OCI-LY3 (cell line): ENCODE measurements around the gene CKMT2.

Source experiments
- H2AFZ ChIP-seq: fragments of 200-600, 300-600 bp; shearing (Covaris generic); 2 replicates; pipeline ENCODE4 v1.6.0; 2014; ENCODE audit warnings: antibody characterized with exemption, low read depth, low read length
- H3K27ac ChIP-seq: fragments of 200-600, 300-600 bp; sonication (generic); 2 replicates; pipeline ENCODE4 v1.5.1; 2014; ENCODE audit warnings: mild to moderate bottlenecking, low read length, moderate library complexity, mixed read lengths
- H3K27me3 ChIP-seq: fragments of 200-600, 300-600 bp; sonication (generic); 2 replicates; pipeline ENCODE4 v1.6.1; 2014; ENCODE audit warnings: low read depth, low read length, mixed read lengths
- H3K36me3 ChIP-seq: fragments of 200-600, 300-600 bp; sonication (generic); replicated peaks from 2 replicates; pipeline ENCODE3; 2014; ENCODE audit warnings: low read depth, low read length, mixed read lengths
- H3K4me1 ChIP-seq: fragments of 300-600, 200-600 bp; sonication (generic); 2 replicates; pipeline ENCODE4 v1.6.1; 2014; ENCODE audit warnings: low read length, mixed read lengths
- H3K4me2 ChIP-seq: fragments of 200-600, 300-600 bp; sonication (generic); 2 replicates; pipeline ENCODE4 v1.6.1; 2014; ENCODE audit warnings: low read length, mixed read lengths
- H3K4me3 ChIP-seq: fragments of 300-600, 200-600 bp; sonication (generic); 2 replicates; pipeline ENCODE4 v1.5.1; 2014; ENCODE audit warnings: antibody characterized with exemption, mild to moderate bottlenecking, low read length, moderate library complexity
- H3K79me2 ChIP-seq: fragments of 300-600, 200-600 bp; shearing (Covaris generic); 2 replicates; pipeline ENCODE4 v1.6.1; 2014; ENCODE audit warnings: mild to moderate bottlenecking, low read length, mixed read lengths
- H3K9ac ChIP-seq: fragments of 300-600, 200-600 bp; shearing (Covaris generic); 2 replicates; pipeline ENCODE4 v1.6.0; 2014; ENCODE audit warnings: mild to moderate bottlenecking, low read length, moderate library complexity
- H3K9me3 ChIP-seq: fragments of 200-600, 300-600 bp; shearing (Covaris generic); 2 replicates; pipeline ENCODE4 v1.6.1; 2014; ENCODE audit warnings: low read length, mixed read lengths; ENCODE audit not compliant: insufficient read depth
- H4K20me1 ChIP-seq: fragments of 200-600, 300-600 bp; sonication (generic); 2 replicates; pipeline ENCODE4 v1.6.1; 2016; ENCODE audit warnings: low read length, mixed read lengths; ENCODE audit not compliant: insufficient read depth
- EZH2phosphoT487 ChIP-seq: fragments of 200-600 bp; shearing (Covaris generic); IDR thresholded peaks from 2 replicates; pipeline ENCODE4 v1.6.1; 2018; ENCODE audit warnings: antibody characterized with exemption, mixed run types, low read depth
- TF ChIP-seq, protein P1 (sequence below): fragments of 200-600, 300-600 bp; sonication (generic); IDR thresholded peaks from 2 replicates; pipeline ENCODE4 v1.5.1; 2014; ENCODE audit warnings: antibody characterized with exemption, low read length, low read depth

Gene CKMT2

DNA sequence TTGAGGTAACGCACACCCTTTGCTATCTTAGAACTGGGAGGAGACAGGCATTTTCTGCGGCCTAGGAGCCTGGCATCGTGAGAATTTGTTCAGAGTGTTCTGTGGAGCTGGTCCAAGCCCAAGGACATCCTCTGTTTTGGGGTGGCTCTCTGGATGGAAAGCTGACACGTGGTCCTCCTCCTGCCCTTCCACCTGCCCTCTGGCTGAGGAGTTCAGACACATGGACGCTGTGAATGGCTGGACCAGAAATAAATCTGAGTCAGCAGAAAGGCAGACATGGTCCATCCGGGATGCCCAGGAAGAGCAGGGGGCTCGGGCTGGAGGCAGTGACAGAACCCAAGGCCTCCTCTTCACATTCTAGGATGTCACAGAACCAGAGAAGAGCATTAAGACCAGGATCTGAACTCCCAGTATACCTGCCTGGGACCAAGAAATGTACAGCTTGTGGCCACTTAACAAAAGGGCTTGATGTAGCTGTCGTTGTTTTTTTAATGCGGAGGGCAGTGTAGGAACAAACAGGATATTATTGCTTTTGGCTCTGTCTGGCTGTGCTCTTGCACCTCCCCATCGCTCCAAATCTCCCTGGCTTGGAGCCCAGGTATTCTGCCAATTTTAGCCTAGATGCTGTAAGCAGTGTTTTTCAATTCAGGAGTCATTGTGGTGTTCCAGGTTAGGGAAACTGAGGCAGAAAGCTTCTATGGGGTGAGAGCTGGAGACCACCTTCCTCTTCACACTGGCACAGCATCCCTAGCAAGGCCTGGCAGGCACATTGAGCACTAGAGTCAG is 2.4 kb downstream of the CKMT2 start:
- no peaks in the 10 kb centered on the region for H3K79me2 ChIP-seq
- H2AFZ ChIP-seq, result no peak overlapping the region
- H3K4me2 ChIP-seq, result no peak overlapping the region
- no peak overlapping the region for H3K4me3 ChIP-seq
- H3K4me1 ChIP-seq, result no peaks in the 10 kb centered on the region
- H3K27me3 ChIP-seq, result no peaks in the 10 kb centered on the region
- H3K9ac ChIP-seq, result no peak overlapping the region
- H4K20me1 ChIP-seq, result no peaks in the 10 kb centered on the region
- no peaks in the 10 kb centered on the region for H3K36me3 ChIP-seq
- no peak overlapping the region for H3K27ac ChIP-seq
- TF ChIP-seq, protein P1, sequence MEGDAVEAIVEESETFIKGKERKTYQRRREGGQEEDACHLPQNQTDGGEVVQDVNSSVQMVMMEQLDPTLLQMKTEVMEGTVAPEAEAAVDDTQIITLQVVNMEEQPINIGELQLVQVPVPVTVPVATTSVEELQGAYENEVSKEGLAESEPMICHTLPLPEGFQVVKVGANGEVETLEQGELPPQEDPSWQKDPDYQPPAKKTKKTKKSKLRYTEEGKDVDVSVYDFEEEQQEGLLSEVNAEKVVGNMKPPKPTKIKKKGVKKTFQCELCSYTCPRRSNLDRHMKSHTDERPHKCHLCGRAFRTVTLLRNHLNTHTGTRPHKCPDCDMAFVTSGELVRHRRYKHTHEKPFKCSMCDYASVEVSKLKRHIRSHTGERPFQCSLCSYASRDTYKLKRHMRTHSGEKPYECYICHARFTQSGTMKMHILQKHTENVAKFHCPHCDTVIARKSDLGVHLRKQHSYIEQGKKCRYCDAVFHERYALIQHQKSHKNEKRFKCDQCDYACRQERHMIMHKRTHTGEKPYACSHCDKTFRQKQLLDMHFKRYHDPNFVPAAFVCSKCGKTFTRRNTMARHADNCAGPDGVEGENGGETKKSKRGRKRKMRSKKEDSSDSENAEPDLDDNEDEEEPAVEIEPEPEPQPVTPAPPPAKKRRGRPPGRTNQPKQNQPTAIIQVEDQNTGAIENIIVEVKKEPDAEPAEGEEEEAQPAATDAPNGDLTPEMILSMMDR, result no peak
- no peak for TF ChIP-seq EZH2phosphoT487
- H3K9me3 ChIP-seq, result no peaks in the 10 kb centered on the region

DNA sequence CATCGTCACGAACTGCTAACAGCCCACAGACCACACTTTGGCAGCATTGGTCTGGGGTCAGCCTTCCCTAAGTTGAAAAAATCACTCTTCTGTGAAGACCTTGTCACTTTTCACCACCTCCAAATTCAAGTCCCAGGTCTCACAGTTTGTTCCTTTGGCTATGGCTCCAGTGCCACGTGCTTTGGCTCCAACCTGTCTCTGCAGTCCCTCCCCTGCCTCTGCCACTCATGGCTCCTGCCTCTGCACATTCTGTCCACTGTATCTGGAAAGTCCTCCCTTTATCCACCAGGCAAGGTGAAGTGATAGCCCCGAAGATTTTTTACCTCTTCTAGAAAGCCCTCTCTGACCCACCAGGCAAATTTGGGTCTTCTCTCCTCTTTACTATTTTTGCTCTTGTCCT is 5.3 kb downstream of the CKMT2 start:
- H2AFZ ChIP-seq, result no peak overlapping the region
- H3K27ac ChIP-seq, result no peak overlapping the region
- no peaks in the 10 kb centered on the region for H3K36me3 ChIP-seq
- H3K27me3 ChIP-seq, result no peaks in the 10 kb centered on the region
- H3K4me1 ChIP-seq, result no peaks in the 10 kb centered on the region
- TF ChIP-seq EZH2phosphoT487, result no peak
- TF ChIP-seq, protein P1, result no peak
- no peaks in the 10 kb centered on the region for H3K79me2 ChIP-seq
- no peak overlapping the region for H3K4me3 ChIP-seq
- no peaks in the 10 kb centered on the region for H3K9me3 ChIP-seq
- no peak overlapping the region for H3K9ac ChIP-seq
- H3K4me2 ChIP-seq, result no peak overlapping the region
- H4K20me1 ChIP-seq, result no peaks in the 10 kb centered on the region

DNA sequence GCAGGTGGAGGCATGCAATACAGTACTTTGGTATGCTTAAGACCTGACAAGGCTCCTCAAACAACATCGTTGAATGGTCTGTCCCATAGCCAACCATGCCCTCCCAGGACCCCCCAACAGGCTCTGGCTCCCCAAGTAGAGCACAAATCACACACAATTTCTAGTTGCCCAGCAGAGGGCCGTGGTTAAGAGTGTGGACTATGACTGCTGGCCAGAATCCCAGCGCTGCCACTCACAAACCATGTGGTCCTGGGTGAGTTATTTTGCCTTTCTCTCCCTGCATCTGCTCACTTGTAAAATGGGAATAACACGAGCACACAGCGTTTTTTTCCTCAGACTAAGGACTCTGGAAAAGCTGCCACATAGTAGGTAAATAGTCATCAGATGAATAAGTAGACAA is 6.5 kb downstream of the CKMT2 start:
- Histone ChIP-seq H3K4me2 (no peak overlapping the region), H3K9ac (no peak overlapping the region), H3K36me3 (no peaks in the 10 kb centered on the region), H3K79me2 (no peaks in the 10 kb centered on the region), H2AFZ (no peak overlapping the region), H3K4me3 (no peak overlapping the region), H3K27me3 (no peaks in the 10 kb centered on the region), H3K9me3 (no peaks in the 10 kb centered on the region), H3K27ac (no peak overlapping the region), H3K4me1 (no peaks in the 10 kb centered on the region), H4K20me1 (no peaks in the 10 kb centered on the region)
- no peak for TF ChIP-seq EZH2phosphoT487
- TF ChIP-seq, protein P1, result no peak

DNA sequence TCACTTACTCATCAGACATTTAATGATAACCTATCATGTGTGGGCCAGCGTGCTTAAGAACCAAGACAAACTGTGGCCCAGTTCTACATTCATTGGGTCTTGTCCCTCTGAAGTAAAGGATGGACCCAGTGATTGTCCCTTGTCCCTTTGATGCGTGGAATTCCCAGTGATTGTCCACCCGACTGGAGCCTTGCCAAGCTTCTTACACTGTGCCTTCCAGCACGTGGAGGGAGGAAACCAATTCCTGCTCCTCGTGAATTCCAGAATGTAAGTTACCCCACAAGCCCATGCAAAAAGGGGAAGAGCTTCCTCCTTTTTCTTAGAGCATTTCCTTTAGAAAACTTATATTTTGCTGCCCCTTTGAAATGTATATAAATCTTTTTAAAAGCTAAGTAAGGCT is 7.9 kb downstream of the CKMT2 start:
- Histone ChIP-seq H3K4me3 (no peak overlapping the region), H3K27me3 (no peaks in the 10 kb centered on the region), H3K27ac (no peak overlapping the region), H3K79me2 (no peaks in the 10 kb centered on the region), H3K9me3 (no peaks in the 10 kb centered on the region), H3K4me1 (no peaks in the 10 kb centered on the region), H3K36me3 (no peaks in the 10 kb centered on the region), H4K20me1 (no peaks in the 10 kb centered on the region), H3K9ac (no peak overlapping the region), H2AFZ (no peak overlapping the region), H3K4me2 (no peak overlapping the region)
- TF ChIP-seq, protein P1, result no peak
- no peak for TF ChIP-seq EZH2phosphoT487
